CD14-positive monocyte (primary cell): Measurements from ENCODE around the gene RIBC2. TPM values are rescaled to one million over a fixed set of nuclear protein-coding genes. Genes with fewer than 3 reads are reported as not detected.
"Not testable (repeated sequence)": the region's sequence is repeated elsewhere in the genome, so short reads cannot be mapped to it uniquely, and the experiment has no call there.

Experiments used
- DNase-seq, 3 donors: peaks; one replicate each; pipeline ENCODE4 v3.0.0-alpha.2; 2011 to 2022
- H2AFZ ChIP-seq: 2 replicates; pipeline ENCODE4 v1.6.0; 2012; ENCODE audit warnings: mild to moderate bottlenecking, low read depth, low read length, inconsistent platforms; ENCODE audit not compliant: insufficient read depth, poor library complexity, severe bottlenecking
- H3K27ac ChIP-seq, 2 donors: 1 replicate in 1 of 2; 2 replicates in 1 of 2; pipeline ENCODE4 v1.5.1; 2012 to 2013; ENCODE audit warnings: low read length in 2 of 2, control low read depth in 1 of 2, inconsistent platforms in 1 of 2, low read depth in 1 of 2, mild to moderate bottlenecking in 1 of 2
- H3K27me3 ChIP-seq, 2 donors: one replicate each; pipeline versions ENCODE4 v1.6.0 to v1.6.1; 2011 to 2013; ENCODE audit warnings: low read length in 2 of 2; ENCODE audit not compliant: control insufficient read depth in 2 of 2, insufficient read depth in 2 of 2
- H3K36me3 ChIP-seq, 2 donors: replicated peaks in 1 of 2; 1 replicate in 1 of 2; 2 replicates in 1 of 2; pipeline versions ENCODE4 v1.5.1 to v1.6.1; 2012 to 2013; ENCODE audit warnings: low read length in 2 of 2, control low read depth in 1 of 2, inconsistent platforms in 1 of 2, mild to moderate bottlenecking in 1 of 2; ENCODE audit not compliant: insufficient read depth in 2 of 2, control insufficient read depth in 1 of 2
- H3K4me1 ChIP-seq, 2 donors: 1 replicate in 1 of 2; 2 replicates in 1 of 2; pipeline versions ENCODE4 v1.5.1 to v1.6.1; 2012 to 2013; ENCODE audit warnings: low read length in 2 of 2, control low read depth in 1 of 2, inconsistent platforms in 1 of 2, mild to moderate bottlenecking in 1 of 2, moderate library complexity in 1 of 2; ENCODE audit not compliant: insufficient read depth in 2 of 2, control insufficient read depth in 1 of 2
- H3K4me2 ChIP-seq: replicated peaks from 2 replicates; pipeline ENCODE3; 2012; ENCODE audit warnings: low read length, moderate library complexity, mild to moderate bottlenecking; ENCODE audit not compliant: poor library complexity, severe bottlenecking; ENCODE audit errors: extremely low read depth
- H3K4me3 ChIP-seq, 3 experiments: fragments of 200-600 bp in 1 of 3; sonication (generic) in 1 of 3; replicated peaks in 1 of 3; 1 replicate in 2 of 3; 2 replicates in 1 of 3; pipeline ENCODE4 v1.5.1; 2011 to 2013; ENCODE audit warnings: low read length in 3 of 3, mild to moderate bottlenecking in 3 of 3, control low read depth in 2 of 3, low read depth in 2 of 3, inconsistent platforms in 1 of 3, moderate library complexity in 1 of 3
- H3K79me2 ChIP-seq: 2 replicates; pipeline ENCODE4 v1.6.0; 2012; ENCODE audit warnings: mild to moderate bottlenecking, control low read depth, inconsistent platforms, low read length, moderate library complexity; ENCODE audit not compliant: insufficient read depth
- H3K9ac ChIP-seq: 2 replicates; pipeline ENCODE4 v1.6.0; 2017; ENCODE audit warnings: low read length, mild to moderate bottlenecking; ENCODE audit not compliant: insufficient read depth, poor library complexity, severe bottlenecking
- H3K9me3 ChIP-seq, 2 donors: replicated peaks in 1 of 2; 1 replicate in 1 of 2; 2 replicates in 1 of 2; pipeline versions ENCODE4 v1.5.1 to v1.6.1; 2012 to 2013; ENCODE audit warnings: low read length in 2 of 2, control low read depth in 1 of 2; ENCODE audit not compliant: control insufficient read depth in 1 of 2, insufficient read depth in 1 of 2
- H4K20me1 ChIP-seq: 2 replicates; pipeline ENCODE4 v1.6.0; 2012; ENCODE audit warnings: mild to moderate bottlenecking, low read length, control low read depth, moderate library complexity; ENCODE audit not compliant: insufficient read depth
- H3K27ac Mint-ChIP-seq, 7 donors: one replicate each; pipeline ENCODE4 v1.8.0; 2020; ENCODE audit warnings: mild to moderate bottlenecking in 7 of 7, mixed read lengths in 7 of 7, moderate library complexity in 6 of 7, inconsistent platforms in 2 of 7
- H3K27me3 Mint-ChIP-seq, 3 donors: one replicate each; pipeline ENCODE4 v1.8.0; 2021 to 2022; ENCODE audit warnings: low read depth in 3 of 3, mild to moderate bottlenecking in 3 of 3, mixed read lengths in 3 of 3, moderate library complexity in 3 of 3, inconsistent platforms in 1 of 3
- H3K36me3 Mint-ChIP-seq, 2 donors: one replicate each; pipeline ENCODE4 v1.8.0; 2020; ENCODE audit warnings: mixed read lengths in 2 of 2, inconsistent platforms in 1 of 2, mild to moderate bottlenecking in 1 of 2
- H3K4me1 Mint-ChIP-seq: one replicate; pipeline ENCODE4 v1.8.0; 2020; ENCODE audit warnings: mild to moderate bottlenecking, mixed read lengths
- H3K4me3 Mint-ChIP-seq, 2 donors: one replicate each; pipeline ENCODE4 v1.8.0; 2020; ENCODE audit warnings: mild to moderate bottlenecking in 2 of 2, mixed read lengths in 2 of 2, moderate library complexity in 1 of 2
- H3K9me3 Mint-ChIP-seq, 7 donors: one replicate each; pipeline ENCODE4 v1.8.0; 2020 to 2022; ENCODE audit warnings: mixed read lengths in 7 of 7, mild to moderate bottlenecking in 6 of 7, moderate library complexity in 6 of 7, inconsistent platforms in 2 of 7
- WGBS: methylation state at CpG from one replicate; pipeline ENCODE4 v1.1.5; 2013; ENCODE audit warnings: missing lambda C conversion rate; ENCODE audit not compliant: insufficient coverage; 5-methylcytosine and 5-hydroxymethylcytosine counted together
- intact Hi-C, 2 donors: fragments of 100-400 bp; cut with micrococcal nuclease; formaldehyde crosslinking; loops; one replicate each; pipeline versions ENCODE4 v1.15.0 to v1.15.1; 2023
- polyA minus RNA-seq: library from RNA; depleted of rRNA, polyadenylated mRNA; stranded (reverse); fragments of >200 nt; gene quantifications from 2 replicates; pipeline ENCODE4 v1.2.3, GENCODE V29; 2012
- polyA plus RNA-seq, 3 donors: library from polyadenylated mRNA; depleted of rRNA in 1 of 3; unstranded in 2 of 3; stranded (reverse) in 1 of 3; fragments of 300-500 nt in 2 of 3; fragments of >200 nt in 1 of 3; fragmentation: Illumina TruSeq in 2 of 3; gene quantifications; 1 replicate in 2 of 3; 2 replicates in 1 of 3; pipeline ENCODE4 v1.2.3, GENCODE V29; 2012 to 2021
- total RNA-seq, 12 experiments: library from RNA in 1 of 12; stranded (reverse) in 1 of 12; fragments of 120-200 nt in 1 of 12; gene quantifications; one replicate each; pipeline ENCODE4 v1.2.4 and lab custom pipeline; 2013 to 2026; ENCODE audit warnings: mixed read lengths in 6 of 12, inconsistent platforms in 1 of 12
- TF ChIP-seq, protein P1 (sequence below): fragments of 200-600 bp; IDR thresholded peaks from one replicate; pipeline ENCODE4 v1.8.0; 2022; ENCODE audit warnings: antibody characterized with exemption, mild to moderate bottlenecking

RIBC2 gene, protein sequence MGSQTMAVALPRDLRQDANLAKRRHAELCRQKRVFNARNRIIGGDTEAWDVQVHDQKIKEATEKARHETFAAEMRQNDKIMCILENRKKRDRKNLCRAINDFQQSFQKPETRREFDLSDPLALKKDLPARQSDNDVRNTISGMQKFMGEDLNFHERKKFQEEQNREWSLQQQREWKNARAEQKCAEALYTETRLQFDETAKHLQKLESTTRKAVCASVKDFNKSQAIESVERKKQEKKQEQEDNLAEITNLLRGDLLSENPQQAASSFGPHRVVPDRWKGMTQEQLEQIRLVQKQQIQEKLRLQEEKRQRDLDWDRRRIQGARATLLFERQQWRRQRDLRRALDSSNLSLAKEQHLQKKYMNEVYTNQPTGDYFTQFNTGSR
- total RNA-seq (2013), result 0.60 TPM
- polyA plus RNA-seq (not detected), polyA minus RNA-seq (not detected in 2 replicates), total RNA-seq (lab: John Stamatoyannopoulos, UW) (0 to 1.0 (median 0.25) reads per million in 11 experiments)

GRCh38 chr22:45413368-45414211 is at the start of gene RIBC2, which contains the start of gene SMC1B:
TSS of gene RIBC2 (plus strand) at chr22:45413693. CDS start at chr22:45413887, 194 bp downstream.
TSS of gene SMC1B (minus strand) at chr22:45413599. CDS start at chr22:45413567, 32 bp downstream.
- Histone ChIP-seq H3K4me1 (peaks cover 16 to 17% of the 10 kb centered on the region in 2 donors), H3K9me3 (no peaks in the 10 kb centered on the region), H3K4me2 (peak within 1 kb of the TSS; percentile 93), H3K4me3 (peak within 1 kb of the TSS; percentile 15 to 75 (median 67)), H3K27me3 (no peaks in the 10 kb centered on the region), H3K9ac (peak within 1 kb of the TSS; percentile 43), H4K20me1 (no peaks in the 10 kb centered on the region), H3K27ac (peak within 1 kb of the TSS in 1 of 2 donors; percentile 58), H2AFZ (peak within 1 kb of the TSS; percentile 94), H3K79me2 (no peaks in the 10 kb centered on the region), H3K36me3 (no peaks in the 10 kb centered on the region)
- Mint-ChIP-seq H3K27me3 (peaks cover 0 to 8% (median 0%) of the 10 kb centered on the region in 3 donors), H3K4me3 (peak within 1 kb of the TSS; percentile 83 to 92), H3K36me3 (peaks cover 5 to 10% of the 10 kb centered on the region in 2 donors), H3K27ac (peak within 1 kb of the TSS; percentile 42 to 92 (median 87)), H3K4me1 (peaks cover 13% of the 10 kb centered on the region), H3K9me3 (no peaks in the 10 kb centered on the region)
- WGBS, result 10% methylated on average over 64 of the region's 68 CpGs
- DNase-seq, result peak; percentile 70 to 84 (median 71)
- TF ChIP-seq, protein P1, sequence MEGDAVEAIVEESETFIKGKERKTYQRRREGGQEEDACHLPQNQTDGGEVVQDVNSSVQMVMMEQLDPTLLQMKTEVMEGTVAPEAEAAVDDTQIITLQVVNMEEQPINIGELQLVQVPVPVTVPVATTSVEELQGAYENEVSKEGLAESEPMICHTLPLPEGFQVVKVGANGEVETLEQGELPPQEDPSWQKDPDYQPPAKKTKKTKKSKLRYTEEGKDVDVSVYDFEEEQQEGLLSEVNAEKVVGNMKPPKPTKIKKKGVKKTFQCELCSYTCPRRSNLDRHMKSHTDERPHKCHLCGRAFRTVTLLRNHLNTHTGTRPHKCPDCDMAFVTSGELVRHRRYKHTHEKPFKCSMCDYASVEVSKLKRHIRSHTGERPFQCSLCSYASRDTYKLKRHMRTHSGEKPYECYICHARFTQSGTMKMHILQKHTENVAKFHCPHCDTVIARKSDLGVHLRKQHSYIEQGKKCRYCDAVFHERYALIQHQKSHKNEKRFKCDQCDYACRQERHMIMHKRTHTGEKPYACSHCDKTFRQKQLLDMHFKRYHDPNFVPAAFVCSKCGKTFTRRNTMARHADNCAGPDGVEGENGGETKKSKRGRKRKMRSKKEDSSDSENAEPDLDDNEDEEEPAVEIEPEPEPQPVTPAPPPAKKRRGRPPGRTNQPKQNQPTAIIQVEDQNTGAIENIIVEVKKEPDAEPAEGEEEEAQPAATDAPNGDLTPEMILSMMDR, result no peak
- intact Hi-C loops, result loop anchor here in 1 of 2 donors (10.0 kb wide), 1 partner anchor 79 kb away; no protein-coding TSS in a partner anchor

GRCh38 chr22:45366713-45367112 is 46.8 kb upstream of the RIBC2 start:
- TF ChIP-seq, protein P1, result no peak
- H3K9me3 ChIP-seq, result peaks cover 15 to 16% of the 10 kb centered on the region in 2 donors
- no peaks in the 10 kb centered on the region for H3K27me3 ChIP-seq
- H3K4me2 ChIP-seq, result no peak overlapping the region
- H4K20me1 ChIP-seq, result no peaks in the 10 kb centered on the region
- H3K4me1 ChIP-seq, result no peaks in the 10 kb centered on the region
- H3K27ac ChIP-seq, result no peak overlapping the region
- DNase-seq, result no peak
- Mint-ChIP-seq H3K36me3 (no peaks in the 10 kb centered on the region), H3K27ac (no peak overlapping the region), H3K4me3 (no peak overlapping the region), H3K4me1 (no peaks in the 10 kb centered on the region), H3K27me3 (peaks cover 2 to 7% (median 3%) of the 10 kb centered on the region in 3 donors), H3K9me3 (peaks cover 6 to 18% (median 13%) of the 10 kb centered on the region in 7 donors)
- no peak overlapping the region for H2AFZ ChIP-seq
- no peaks in the 10 kb centered on the region for H3K79me2 ChIP-seq
- no peak overlapping the region for H3K9ac ChIP-seq
- no CpG with 5 or more reads among the region's 3 CpGs for WGBS
- H3K4me3 ChIP-seq, result no peak overlapping the region
- intact Hi-C loops, result no loop called here
- no peaks in the 10 kb centered on the region for H3K36me3 ChIP-seq

DNA sequence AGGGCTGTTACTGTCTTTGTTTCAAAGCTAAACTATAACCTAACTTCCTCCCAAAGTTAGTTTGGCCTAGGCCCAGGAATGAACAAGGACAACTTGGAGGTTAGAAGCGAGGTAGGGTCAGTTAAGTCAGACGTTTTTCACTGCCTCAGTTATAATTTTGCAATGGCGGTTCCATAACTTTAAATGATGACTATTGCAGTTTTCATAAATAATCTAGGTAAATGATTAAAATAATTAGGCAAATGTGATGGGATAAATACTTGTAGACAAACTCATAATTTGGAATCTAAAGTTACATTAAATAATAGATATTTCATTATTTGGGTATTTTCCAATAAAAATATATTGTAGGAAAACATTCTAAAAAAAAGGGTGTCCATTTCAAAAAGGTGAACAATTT is 39.9 kb upstream of the RIBC2 start:
- H3K4me1 ChIP-seq, result peaks cover 17 to 22% of the 10 kb centered on the region in 2 donors
- H3K9me3 Mint-ChIP-seq, intact Hi-C loops, H2AFZ ChIP-seq, H3K9me3 ChIP-seq, DNase-seq, H4K20me1 ChIP-seq, H3K36me3 ChIP-seq, H3K4me2 ChIP-seq, H3K27ac ChIP-seq, H3K27ac Mint-ChIP-seq, H3K27me3 ChIP-seq, H3K9ac ChIP-seq, H3K27me3 Mint-ChIP-seq, H3K4me3 Mint-ChIP-seq, H3K36me3 Mint-ChIP-seq, H3K4me3 ChIP-seq, H3K79me2 ChIP-seq: not testable (repeated sequence)
- WGBS, result no CpG with 5 or more reads among the region's 3 CpGs
- H3K4me1 Mint-ChIP-seq, result peaks cover 23% of the 10 kb centered on the region
